Lower leg skin (tissue), 3 donors: Measurements from ENCODE around the gene DNAH8.

Source experiments
- POLR2A ChIP-seq, 2 donors: fragments of 450-650 bp; IDR thresholded peaks; one replicate each; pipeline ENCODE4 v1.6.1; 2016 to 2017; ENCODE audit warnings: antibody characterized with exemption in 2 of 2, mild to moderate bottlenecking in 1 of 2, moderate library complexity in 1 of 2
- TF ChIP-seq, protein P1 (sequence below), 3 donors: fragments of 450-650 bp; IDR thresholded peaks; one replicate each; pipeline ENCODE4 v1.5.1; 2016; ENCODE audit warnings: antibody characterized with exemption in 3 of 3, mild to moderate bottlenecking in 3 of 3, moderate library complexity in 2 of 3

DNA sequence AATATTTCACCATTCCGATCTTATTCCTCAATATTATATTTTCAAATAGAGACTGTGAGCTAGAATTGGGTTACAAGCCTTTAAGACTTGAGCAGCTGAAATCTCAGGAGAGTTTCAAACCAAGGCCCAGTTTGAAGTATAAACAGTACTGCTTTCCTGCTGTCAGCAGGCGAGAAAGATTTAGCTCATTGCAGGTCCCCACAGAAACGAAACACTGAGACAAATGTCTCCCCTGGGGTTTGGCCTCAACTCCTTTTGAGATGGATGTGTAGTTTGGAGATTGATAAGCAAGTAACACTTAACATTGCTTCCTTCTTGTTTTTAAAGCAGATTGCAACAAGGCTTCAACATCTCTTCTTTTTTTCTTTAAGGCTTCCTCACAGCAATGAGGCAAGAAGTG is 311.1 kb downstream of the DNAH8 start:
- TF ChIP-seq POLR2A (IDR thresholded peaks at IDR 0.05), result no peak
- TF ChIP-seq, protein P1, sequence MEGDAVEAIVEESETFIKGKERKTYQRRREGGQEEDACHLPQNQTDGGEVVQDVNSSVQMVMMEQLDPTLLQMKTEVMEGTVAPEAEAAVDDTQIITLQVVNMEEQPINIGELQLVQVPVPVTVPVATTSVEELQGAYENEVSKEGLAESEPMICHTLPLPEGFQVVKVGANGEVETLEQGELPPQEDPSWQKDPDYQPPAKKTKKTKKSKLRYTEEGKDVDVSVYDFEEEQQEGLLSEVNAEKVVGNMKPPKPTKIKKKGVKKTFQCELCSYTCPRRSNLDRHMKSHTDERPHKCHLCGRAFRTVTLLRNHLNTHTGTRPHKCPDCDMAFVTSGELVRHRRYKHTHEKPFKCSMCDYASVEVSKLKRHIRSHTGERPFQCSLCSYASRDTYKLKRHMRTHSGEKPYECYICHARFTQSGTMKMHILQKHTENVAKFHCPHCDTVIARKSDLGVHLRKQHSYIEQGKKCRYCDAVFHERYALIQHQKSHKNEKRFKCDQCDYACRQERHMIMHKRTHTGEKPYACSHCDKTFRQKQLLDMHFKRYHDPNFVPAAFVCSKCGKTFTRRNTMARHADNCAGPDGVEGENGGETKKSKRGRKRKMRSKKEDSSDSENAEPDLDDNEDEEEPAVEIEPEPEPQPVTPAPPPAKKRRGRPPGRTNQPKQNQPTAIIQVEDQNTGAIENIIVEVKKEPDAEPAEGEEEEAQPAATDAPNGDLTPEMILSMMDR (IDR thresholded peaks at IDR 0.05), result no peak
